Umbilical cord (tissue), 2 donors: ENCODE measurements around the gene SHLD1. TPM values are rescaled to one million over a fixed set of nuclear protein-coding genes. Genes with fewer than 3 reads are reported as not detected.
"Not testable (repeated sequence)": the region's sequence is repeated elsewhere in the genome, so short reads cannot be mapped to it uniquely, and the experiment has no call there.

Experiments
- DNase-seq: peaks from one replicate; pipeline ENCODE4 v3.0.0-alpha.2; 2015; ENCODE audit warnings: low spot score
- total RNA-seq: library from RNA; depleted of rRNA; stranded (reverse); fragments of >200 nt; gene quantifications from one replicate; pipeline ENCODE4 v1.2.3, GENCODE V29; 2014; ENCODE audit warnings: low replicate concordance; ENCODE audit not compliant: insufficient read depth

Gene SHLD1
- total RNA-seq, 1 donor from 2014 or later, result 14.7 TPM

DNA sequence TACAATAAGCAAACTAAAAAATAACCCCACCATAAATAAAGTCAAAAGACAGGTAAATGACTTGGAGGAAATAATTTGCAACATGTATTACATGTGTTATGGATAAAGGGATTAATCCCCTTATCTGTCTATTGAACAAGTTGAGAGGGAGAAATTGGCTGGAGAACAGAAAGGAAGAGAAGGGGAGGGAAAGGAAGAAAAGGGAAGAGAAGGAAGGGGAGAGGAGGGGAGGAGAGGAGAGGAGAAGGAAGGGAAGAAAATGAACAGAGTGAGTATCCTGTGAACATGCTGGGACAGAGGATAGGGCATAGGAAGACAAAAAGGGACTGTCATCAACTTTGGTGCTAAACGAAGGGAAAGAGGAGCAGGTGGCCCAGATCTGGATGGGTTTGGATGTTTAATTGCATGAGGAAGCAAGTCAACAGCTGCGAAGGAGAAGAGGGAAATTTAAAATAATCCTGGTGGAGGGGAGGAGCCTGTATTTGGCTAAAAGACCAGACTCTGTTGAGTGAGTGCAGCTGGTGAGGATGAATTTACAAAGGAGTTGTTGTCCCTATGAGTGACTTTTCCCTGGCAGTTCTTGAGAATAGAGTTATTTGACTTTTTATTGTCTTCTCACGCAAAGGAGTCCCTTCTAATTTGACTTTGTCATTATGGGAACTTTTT is 14.2 kb upstream of the SHLD1 start:
- DNase-seq, result peak; percentile 39

DNA sequence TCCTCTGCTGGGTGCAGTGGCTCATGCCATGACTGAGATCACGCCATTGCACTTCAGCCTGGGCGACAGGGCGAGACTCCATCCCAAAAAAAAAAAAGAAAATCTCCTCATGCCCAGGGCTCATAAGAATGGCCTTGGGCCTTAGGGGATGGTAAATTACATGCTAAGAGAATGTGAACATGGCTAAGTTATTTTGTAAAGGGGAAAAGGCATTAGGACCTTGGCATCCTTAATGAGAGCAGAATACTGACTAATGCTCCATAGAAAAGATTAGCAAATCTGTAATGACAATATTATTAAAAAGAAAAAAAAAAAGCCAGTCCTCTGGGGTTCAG is 12.6 kb upstream of the SHLD1 start:
- no peak for DNase-seq

DNA sequence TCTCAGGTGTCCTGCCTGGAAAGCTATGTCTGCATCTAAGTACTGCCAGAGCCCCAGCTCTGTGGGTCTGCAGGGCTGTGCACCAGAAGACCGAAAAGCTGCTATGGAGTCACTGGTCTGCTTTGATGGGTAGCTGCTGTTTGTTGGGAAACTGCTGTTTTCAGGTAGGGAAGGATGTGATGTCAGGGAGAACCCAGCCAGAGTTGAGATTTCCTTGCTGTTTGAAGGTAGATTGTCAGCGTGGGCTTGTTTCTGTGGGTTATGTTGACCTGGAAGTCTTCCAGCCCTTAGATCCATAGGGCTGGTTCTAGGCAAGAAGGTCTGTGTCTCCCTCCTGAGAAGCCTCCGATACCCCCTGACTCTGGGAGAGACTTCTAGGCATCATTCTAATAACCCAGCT is 12.2 kb upstream of the SHLD1 start:
- no peak for DNase-seq

DNA sequence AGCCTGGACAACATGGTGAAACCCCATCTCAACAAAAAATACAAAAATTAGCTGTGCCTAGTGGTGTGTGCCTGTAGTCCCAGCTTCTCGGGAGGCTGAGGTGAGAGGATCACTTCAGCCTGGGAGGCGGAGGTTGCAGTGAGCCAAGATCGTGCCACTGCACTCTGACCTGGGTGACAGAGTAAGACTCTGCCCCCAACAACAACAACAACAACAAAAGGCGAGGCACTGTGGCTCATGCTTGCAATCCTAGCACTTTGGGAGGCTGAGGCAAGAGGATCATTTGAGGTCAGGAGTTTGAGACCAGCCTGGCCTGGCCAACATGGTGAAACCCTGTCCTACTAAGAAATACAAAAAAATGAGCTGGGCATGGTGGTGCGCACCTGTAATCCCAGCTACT is 9.6 kb upstream of the SHLD1 start:
- DNase-seq, result not testable (repeated sequence)

DNA sequence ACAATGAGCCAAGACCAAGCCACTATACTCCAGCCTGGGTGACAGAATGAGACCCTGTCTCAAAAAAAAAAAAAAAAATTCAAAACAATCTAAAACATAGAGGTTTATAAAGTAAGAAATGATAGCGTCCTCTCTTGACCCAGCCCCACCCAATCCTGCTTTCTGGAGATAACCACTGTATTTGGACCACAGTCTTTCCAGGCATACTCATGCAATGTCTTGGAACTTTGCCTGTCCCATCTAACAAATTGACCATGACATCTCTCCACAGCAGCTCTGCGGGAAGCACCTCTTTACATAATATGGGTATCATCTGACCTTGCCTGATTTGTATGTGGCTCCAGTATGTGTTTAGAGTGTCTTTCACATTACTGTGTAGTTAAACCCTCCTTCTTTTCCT is 9.1 kb upstream of the SHLD1 start:
- no peak for DNase-seq

DNA sequence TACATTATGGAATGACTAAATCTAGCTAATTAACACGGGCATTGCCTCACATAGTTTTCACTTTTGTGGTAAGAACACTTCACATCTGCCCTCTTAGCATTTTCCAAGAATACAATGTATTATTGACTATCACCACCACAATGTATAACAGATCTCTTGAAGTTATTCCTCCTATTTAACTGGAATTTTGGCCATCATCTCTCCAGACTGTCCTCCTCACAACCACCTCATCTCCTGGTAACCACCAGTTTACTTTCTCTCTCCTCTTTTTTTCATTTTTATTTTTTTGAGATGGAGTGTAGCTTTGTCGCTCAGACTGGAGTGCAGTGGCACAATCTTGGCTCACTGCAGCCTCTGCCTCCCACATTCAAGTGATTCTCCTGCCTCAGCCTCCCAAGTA is 8.2 kb upstream of the SHLD1 start:
- no peak for DNase-seq

DNA sequence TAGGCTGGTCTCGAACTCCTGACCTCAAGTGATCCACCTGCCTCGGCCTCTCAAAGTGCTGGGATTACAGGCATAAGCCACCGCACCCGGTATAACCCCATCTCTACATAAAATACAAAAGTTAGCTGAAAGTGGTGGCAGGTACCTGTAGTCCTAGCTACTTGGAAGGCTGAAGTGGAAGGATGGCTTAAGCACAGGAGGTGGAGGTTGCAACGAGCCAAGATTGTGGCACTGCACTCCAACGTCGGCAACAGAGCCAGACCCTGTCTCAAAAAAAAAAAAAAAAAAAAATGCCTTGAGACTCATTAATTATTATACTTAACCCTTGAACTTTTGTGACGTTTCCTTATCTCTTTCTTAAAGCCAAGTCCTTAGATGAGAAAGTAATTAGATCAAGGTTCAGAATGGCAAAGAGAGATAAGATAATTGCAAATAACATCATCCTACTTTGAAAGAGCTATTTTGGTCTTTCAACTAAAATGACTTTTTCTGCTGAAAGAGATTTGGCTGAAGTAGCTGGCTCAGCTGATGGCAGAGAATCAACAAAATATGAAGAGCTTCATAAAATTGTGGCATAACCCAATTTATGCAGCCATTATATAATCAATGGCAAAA is 4.7 kb upstream of the SHLD1 start:
- DNase-seq, result peak; percentile 52

DNA sequence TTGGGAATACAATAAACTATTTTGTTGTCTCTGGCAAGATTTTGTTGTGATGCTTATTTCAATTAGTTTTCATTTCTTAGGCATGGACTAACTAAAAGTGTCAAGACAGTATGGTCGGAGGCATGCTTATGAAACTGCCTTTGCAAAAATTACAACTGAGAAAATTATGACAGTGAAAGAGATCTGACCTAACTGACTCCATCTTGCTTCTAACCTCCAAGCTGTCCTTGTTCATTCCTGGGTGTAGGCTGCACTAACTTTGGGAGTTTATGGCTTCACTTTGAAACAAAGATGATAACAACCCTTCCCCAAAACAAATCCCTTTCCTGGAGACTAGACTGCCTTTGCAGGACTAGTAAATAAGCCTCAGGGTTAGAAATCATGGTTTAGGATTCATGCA is 4.1 kb upstream of the SHLD1 start:
- DNase-seq, result no peak

DNA sequence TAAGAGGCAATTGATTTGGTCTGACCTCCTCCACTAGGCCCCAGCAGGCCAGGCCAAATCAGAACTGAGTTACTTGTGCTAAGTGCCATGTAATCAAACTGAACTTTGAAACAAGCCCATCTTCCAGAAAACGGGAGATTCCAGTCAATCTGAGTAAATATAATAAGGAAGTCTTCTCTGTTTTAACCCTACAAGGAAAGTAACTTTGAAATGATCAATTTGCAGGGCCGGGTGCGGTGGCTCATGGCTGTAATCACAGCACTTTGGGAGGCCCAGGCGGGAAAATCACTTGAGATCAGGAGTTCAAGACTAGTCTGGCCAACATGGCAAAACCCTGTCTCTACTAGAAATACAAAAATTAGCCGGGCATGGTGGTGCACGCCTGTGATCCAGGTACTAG is 2.0 kb upstream of the SHLD1 start:
- DNase-seq, result no peak

DNA sequence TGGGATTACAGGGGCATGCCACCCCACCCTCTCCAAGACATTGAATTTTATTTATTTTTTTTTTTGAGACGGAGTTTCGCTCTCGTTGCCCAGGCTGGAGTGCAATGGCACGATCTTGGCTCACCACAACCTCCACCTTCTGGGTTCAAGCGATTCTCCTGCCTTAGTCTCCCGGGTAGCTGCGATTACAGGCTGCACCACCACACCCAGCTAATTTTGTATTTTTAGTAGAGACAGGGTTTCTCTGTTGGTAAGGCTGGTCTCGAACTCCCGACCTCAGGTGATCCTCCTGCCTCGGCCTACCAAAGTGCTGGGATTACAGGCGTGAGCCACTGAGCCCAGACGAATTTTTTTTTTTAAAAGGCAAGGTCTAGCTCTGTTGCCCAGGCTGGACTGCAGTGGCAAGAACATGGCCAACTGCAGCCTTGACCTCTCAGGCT is 669 bp upstream of the SHLD1 start:
- DNase-seq, result not testable (repeated sequence)

DNA sequence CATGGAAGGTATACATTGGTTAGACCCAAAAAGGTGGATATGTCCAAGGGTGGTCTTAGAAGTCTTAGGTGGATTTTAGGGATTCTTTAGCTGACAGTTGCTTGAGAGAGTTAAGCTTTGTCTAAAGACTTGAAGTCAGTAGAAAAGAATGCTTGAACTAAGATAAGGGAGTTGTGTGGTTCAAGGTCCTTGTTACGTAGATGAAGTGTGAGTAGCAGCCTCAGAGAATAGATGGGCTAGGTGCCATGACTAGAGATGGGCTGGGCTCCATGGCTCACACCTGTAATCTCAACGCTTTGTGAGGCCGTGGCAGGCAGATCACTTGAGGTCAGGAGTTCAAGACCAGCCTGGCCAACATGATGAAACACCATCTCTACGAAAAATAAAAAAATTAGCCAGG is 1.7 kb downstream of the SHLD1 start:
- DNase-seq, result no peak

DNA sequence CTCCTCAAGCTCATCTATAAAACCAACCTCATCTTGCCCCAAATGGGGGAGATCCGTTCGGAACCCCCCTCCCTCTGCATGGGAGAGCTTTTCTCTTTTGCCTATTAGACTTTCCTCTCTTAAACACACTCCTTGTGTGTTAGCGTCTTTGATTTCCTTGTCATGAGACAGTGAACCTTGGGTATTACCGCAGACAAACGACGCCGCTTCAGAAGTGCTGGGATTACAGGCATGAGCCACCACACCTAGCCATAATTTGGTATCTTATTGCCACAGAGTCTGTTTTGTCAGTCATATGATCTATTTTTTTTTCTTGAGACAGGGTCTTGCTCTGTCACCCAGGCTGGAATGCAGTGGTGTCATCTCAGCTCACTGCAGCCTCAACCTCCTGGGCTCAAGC is 3.6 kb downstream of the SHLD1 start:
- DNase-seq, result no peak

DNA sequence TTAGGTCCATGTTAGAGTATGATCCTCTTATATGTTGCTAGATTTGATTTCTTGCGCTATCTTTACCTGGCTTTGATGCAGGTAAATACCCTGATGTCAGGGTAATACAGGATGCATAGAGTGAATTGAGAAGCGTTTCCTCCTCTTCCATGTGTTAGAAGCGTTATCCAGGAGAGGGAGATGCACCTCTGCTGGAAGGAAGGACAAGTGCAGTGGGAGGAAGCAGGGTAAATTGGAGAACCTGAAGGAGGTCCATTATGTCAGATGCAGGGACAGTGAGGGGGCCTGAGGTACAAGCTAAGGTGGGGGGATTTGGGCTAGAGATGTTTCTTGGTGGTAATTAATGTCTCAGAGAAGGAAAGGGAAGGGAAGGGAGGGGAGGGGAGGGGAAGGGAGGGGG is 7.7 kb downstream of the SHLD1 start:
- DNase-seq, result no peak

DNA sequence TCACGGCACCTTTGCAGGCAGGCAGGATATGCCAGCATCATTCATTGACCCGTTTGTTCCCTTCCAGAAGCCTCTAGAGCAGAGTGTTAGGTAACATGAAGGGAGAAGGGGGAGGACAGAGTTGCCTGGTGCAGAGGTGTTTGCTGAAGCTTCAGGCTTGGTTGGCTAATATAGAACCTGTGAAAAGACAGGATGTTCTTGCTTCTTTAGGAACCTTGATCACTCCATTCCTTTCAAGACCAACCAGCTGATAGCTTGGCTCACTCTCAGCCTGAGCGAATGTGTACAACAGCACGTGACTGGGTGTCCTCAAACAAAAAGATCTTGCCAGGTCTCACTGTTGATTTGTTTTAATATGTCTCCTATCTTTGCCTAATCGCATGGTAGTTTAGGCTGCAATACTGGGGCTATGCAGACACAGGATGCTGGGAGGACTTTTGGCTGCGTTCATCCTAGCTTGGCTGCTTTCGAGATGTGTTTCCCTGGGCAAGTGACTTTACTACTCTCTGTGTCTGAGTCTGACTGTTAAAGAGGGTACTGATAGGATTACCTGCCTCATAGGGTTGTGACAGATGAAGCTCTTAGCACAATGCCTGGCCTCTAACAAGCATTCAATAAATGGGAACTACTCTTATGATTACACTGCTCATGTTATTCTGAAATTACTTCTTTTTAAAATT is 16.0 kb downstream of the SHLD1 start:
- no peak for DNase-seq

DNA sequence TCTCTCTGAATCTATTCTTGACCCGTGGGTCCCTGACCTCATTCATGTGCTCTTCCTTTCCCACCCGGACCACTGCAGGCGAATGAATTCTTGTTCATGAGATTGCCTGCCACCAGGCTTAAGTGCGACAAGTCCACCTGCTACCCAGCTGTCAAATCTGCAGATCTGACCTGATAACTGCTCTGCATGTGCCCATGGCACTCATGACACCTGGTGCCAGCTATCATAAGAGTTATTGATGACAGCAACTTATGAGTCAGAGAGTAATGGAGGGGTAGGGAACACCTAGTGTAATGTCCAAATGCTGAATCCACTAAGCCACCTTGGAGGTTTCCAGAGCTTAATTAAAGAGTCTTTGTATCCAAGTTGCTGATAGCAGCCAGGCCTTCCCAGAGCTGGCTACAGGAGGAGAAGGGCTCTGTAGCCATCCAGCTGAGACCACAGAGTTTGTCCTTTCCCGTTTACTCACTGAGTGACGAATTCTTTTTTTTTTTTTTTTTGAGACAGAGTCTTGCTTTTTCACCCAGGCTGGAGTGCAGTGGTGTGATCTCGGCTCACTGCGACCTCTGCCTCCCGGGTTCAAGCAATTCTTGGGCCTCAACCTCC is 17.4 kb downstream of the SHLD1 start:
- DNase-seq, result no peak

DNA sequence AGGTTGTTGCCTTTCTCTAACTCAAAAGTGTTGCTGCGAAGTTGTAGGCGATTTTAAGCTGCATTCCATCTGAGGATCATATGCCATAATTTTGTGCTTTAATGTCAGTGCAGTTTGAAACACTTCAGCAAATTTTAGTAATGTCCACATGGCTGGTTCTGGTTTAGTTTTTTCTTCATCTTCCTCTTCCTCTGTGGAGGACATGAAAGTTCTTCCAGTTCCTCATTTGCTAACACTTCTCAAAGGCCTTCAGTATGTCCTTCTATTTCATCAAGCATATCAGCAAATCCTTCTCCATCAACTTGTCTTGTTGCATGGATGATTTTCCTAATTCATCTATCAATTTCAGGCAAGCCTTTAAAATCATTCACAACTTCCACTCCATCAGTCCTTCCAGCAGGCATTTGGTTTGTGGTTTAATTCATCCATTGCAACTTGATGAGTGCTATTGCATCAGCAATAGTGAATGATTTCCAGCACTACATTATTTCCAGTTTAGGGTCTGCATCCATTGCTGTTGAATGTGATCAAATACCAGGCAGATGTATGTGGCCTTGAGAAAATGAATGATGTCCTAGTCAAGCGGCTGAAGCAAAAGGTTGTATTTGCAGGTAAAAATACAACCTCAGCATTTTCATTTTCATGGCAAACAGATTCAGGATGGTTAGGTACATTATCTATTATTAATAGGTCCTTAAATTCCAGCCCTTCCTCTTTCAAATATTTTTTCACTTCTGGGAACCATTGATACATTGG is 20.2 kb downstream of the SHLD1 start:
- no peak for DNase-seq

DNA sequence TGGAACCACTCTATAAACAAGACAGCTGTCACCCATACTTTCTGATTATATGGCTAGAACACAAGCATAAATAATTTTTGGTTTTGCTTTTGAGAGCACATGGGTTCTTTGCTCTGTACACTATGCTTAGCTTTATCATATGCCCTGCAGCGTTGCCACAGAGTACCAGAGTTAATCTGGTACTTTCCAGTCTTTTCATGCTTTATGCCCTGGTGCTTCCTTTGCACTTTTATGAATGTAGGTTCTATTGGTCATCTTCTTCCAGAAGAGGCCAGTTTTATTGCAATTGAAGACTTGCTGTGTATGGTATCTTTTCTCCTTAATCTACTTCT is 20.8 kb downstream of the SHLD1 start:
- DNase-seq, result no peak

DNA sequence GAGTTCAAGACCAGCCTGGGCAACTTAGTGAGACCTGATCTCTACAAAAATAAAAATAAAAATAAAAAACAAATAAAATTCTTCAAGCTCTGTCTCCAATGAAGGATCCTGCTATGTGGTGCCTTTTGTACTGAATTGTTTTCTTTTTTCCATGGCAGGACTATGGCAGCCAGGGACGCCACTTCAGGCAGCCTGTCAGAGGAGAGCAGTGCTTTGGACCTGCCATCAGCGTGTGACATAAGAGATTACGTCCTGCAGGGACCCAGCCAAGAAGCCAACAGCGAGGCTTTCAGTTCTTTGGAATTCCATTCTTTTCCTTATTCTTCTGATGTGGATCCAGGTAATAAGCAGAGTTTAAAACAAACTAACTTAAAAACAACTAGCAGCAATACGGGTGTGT is 22.5 kb downstream of the SHLD1 start:
- no peak for DNase-seq

DNA sequence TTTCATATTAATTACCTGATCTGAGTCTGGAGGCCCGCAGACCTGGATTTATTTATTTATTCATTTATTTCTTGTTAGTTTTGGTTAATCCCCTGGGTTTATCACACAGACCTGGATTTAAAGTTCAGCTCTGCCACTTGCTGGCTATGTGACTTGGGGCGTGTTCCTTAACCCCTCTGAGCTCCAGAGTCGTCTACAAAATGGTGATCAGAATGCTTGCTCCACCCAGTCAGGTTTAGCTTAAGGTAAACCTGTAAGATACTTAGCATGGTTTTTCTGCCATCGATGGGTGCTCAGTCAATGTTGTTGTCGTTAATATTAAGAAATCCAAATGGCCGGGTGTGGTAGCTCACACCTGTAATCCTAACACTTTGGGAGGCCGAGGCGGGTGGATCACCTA is 23.4 kb downstream of the SHLD1 start:
- no peak for DNase-seq

DNA sequence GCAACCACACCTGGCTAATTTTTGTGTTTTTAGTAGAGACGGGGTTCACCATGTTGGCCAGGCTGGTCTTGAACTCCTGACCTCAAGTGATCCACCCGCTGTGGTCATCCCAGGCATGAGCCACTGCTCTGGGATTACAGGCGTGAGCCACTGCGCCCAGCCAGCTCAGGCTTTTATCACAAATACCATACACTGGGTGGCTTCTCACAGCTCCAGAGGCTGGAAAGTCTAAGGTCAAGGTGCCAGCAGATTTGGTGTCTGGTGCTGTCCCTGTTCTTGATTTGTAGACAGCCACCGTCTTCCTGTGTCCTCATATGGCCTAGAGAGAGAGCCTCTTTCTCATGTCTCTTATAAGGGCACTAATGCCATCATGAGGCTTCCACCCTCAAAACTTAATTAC is 25.9 kb downstream of the SHLD1 start:
- DNase-seq, result no peak

DNA sequence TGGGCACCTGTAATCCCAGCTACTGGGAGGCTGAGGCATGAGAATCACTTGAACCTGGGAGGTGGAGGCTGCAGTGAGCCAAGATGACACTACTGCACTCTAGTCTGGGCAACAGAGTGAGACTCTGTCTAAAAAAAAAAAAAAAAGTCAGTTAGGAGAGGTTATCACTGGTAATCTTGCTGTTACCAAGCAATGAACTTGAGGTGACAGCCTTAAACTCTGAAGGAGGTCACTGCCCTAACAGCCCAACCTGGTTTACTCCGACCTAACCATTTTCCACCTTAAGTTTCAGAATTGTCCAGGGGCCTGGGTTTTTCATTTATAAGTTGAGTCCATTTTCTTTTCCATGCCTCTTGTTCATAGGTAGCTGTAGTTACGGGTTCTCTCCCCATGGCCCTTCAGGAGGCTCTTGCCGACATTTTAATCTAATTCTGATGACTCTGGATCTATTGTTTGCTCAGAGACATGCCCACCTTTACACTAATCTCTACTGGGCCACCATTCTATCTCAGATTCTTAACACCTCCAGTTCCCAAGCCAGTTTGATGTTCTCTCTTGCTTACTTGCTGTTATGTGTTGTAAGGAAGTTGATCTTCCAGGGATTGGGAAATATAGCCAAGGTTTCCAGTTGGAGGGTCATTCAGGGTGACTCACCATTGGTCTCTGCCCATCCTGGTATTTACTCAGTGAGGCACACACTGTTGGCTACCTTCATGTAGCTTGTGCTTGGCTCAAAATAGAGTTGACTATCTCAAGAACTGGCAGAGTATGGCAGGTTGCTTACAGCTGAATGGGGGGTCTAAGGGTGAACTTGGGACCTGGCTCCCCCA is 29.1 kb downstream of the SHLD1 start:
- no peak for DNase-seq

DNA sequence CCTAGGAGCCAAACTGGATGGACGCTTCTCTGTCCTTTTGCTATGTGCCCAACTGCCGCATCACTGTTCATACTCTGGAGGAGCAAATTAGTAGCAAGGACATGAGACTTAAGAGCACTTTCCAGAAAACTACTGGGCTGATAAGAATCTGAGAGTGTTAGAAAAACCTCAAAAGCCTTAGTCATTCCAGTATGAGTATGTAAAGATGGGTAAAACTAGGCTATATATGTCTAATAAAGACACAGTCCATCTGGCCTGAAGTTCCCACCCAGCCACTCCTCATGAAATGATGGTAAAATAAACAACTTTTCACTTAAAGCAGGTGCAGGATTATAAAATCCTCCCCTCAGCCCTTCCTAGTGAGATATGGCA is 30.6 kb downstream of the SHLD1 start:
- no peak for DNase-seq
